ENCODE data around the gene MRPL52.

DNA sequence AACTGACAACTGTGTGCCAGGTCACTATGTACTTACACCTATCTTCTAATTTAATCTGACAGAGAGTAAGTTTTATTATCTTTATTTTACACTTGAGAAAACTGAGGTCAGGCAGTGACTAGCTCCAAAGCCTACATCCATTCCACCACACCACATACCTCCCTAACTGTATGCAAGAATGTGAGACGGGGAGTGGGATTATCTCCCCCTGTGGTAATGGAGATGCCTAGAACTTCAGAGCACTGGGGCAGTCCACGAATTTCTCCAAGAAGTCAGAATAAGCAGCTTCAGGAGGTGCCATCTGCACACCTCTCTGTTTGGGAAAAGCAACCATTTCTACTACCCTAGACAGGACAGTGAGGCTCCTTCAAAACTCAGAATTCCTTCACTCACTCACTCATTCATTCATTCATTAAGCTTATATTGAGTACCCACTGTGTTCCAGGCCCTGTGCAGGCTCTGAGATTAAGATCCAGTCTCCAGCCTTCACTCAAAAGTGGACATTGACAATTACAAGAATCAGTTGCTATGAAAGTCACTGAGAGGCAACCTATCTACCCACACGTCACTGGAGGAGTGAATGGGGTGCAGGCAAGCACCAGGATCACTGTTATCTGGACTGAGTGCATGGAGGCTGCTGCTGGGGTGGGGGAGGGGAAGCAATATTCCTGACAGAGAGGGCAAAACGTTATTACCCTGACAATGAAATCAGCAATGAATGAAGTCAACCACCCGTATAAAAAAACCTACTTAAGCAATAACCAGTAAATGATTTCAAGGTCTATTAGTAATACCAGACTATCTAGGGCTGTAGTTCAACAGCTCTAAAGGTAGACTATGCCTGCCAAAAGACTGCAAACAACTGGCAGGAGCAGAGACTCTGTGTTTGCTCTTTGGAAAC, 32.4 kb upstream of the MRPL52 start:
- TF ChIP-seq EZH2 (IDR thresholded peaks at IDR 0.05) = no peak
- TF ChIP-seq POLR2AphosphoS5 (IDR thresholded peaks at IDR 0.05; ENCODE audit: borderline replicate concordance, low read depth, low read length) = no peak

Data from SK-N-MC (cell line).